NOMO-1 treated with DMSO at 0.1 percent for 48 hours (cell line): ENCODE data around the gene TMEM123.

Experiments used
- DNase-seq: peaks from one replicate; lab custom pipeline; 2025; ENCODE audit not compliant: unreplicated experiment; lab: John Stamatoyannopoulos, UW

TMEM123 gene

DNA sequence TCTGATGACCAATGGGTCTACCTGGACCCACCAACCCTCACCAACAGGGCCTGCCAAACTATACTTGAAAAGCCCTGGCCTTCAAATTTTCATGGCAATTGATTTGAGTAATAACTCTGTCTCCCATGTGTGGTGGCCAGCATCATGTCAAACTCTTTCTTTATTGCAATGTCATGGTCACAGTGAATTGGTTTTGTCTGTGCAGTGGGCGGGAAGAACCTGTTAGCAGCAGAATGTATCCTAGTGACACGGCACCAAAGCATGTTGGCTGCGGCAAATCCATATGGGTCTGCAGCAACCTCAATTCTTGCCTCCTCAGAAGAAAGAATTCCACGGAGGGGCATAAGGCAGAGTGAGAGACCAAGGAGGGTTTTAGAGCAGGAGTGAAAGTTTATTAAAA lies 19.6 kb upstream of the TMEM123 start:
- no peak for DNase-seq

- DNase-seq: no peak
Observed at GRCh38 chr11:102471474-102471873, 18.9 kb upstream of the TMEM123 start.

DNA sequence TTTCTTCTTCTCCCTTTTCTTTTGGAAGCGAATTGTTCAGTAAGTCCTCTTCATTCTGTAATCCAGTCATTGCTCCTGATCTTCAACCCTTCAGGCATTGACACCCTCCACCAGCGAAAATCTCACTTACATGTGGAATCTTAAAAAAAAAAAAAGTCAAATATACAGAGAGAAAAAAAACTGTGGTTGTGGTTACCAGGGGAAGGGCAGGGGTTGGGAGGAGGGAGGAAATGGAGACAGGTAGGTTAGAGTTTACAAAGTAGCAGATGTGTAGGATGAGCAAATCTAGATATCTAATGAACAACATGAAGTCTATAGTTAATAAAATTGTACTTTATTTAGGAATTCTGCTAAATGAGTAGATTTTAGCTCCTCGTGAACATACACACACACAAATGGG lies 17.7 kb upstream of the TMEM123 start:
- DNase-seq: no peak

DNA sequence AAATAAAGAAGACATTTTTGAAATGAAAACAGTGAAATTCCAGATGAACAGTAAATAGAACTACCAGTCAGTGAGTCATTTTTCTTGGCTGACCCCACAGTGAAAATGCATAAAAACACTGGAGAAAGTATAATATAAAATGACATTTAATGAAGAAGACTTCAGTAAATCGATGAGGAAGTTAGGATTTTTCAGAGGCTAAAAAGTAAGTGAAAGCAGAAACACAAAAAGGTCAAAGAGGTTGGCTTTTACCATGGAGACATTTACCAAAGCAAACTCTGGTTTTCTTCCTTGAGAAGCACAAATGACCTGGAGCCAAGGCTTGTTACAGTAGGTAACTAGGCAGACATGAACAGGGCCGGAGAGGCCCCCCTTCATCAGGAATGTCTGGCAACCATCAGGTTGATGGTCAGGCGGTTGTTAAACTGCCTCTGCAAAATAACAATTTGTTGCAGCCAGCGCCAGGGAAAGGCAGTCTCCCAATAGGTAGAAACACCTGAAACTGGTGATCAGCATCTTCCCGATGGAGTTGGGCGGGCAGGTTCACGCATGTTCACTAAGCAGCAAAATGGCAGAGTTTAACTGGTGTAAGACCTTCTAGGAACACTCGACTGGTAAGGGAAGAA lies 16.7 kb upstream of the TMEM123 start:
- peak; percentile 44 for DNase-seq

GRCh38 chr11:102468616-102469195 lies 16.1 kb upstream of the TMEM123 start:
- no peak for DNase-seq

DNA sequence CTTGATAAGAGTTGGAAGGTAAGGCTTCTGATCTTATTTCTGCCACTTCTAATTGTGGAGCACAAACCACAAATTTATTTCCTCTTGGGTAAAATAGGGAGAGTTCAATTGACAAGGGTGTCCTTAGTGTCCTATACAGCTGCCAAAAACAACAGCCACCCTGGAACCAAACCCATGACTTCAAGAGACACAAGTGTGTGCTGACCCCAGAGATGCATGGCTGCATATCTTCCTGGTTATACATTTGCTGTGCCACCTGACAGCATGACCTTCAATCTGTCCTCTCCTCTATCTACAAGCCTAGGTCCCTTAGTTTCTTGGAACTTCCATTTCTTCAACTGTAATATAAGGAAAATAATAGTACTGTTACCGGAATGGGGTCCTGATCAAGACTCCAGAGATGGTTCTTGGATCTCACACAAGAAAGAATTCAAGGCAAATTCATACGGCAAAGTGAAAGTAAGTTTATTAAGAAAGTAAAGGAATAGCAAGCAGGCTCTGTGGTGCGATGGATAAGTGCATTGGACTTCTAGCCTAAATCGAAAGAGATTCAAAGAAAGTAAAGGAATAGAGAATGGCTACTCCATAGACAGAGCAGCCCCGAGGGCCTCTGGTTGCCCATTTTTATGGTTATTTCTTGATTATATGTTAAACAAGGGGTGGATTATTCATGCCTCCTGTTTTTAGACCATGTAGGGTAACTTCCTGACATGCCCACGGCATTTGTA lies 15.5 kb upstream of the TMEM123 start:
- DNase-seq: no peak

DNA sequence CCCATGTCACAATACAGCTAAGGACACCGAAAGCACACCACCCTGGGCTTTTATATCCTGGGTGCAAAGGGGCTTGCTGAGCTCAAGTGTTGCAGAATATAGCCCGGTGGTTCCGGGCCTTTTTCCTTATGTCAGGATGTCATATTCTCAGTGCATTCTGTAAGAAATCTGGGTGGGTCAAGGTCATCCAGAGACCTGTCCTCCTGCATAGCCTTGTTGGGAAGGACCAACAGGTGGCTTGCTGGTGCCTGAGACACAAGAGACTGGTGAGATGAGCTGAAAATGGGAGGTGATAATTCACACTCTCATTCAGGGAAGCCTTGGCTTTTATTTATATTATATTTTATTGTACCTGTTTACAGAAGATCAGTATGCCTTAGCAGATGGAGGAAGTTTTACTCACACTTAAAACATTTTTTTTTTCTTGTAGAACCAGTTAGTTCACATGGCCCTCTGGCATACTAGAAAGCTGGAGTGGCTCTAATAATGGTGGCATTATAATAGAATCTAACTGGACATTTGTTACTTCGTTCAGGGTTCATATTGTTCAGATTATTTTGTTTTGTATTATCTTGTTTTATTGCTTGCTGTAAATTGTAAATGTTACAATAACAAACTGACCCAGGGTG lies 14.6 kb upstream of the TMEM123 start:
- no peak for DNase-seq

DNA sequence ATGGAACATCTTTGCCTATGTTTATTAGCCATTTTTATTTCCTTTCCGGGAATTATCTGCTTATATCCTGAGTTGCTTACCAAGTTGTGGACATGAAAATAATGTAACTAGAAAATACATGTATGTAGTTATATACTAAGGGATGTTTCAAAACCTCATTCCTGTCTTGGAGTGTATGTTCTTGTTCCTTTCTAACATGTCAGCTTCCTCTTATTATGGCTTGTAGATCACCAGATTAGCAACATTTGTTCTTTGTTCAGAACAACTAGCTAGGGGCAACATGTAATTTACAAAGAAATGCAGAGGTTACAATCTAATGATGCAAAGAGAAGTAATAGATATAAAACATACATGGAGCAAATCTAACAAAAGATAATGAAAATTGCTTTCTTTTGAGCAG lies 13.1 kb upstream of the TMEM123 start:
- DNase-seq: peak; percentile 22

- peak; percentile 38 for DNase-seq
Observed at GRCh38 chr11:102464859-102465500, 12.4 kb upstream of the TMEM123 start.

- DNase-seq: no peak
Observed at GRCh38 chr11:102464037-102464436, 11.5 kb upstream of the TMEM123 start.

DNA sequence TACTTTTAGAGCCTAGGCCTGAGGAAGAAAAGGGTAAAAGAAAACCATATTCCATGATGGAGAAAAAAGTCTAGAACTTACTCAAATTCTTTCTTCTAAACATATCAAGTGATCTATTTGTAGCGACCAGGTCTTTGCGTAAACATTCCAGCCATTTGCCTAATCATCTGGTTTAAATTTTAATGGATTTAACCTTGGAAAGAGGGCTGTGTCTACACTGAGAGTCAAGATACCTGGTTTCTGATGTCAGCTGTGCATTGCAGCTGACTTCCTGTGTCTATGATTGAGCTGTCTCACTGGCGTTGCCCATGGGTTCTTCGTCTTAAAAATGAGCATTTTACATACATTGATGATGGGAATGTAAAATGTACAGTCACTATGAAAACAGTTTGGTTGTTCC lies 10.0 kb upstream of the TMEM123 start:
- DNase-seq: no peak

DNA sequence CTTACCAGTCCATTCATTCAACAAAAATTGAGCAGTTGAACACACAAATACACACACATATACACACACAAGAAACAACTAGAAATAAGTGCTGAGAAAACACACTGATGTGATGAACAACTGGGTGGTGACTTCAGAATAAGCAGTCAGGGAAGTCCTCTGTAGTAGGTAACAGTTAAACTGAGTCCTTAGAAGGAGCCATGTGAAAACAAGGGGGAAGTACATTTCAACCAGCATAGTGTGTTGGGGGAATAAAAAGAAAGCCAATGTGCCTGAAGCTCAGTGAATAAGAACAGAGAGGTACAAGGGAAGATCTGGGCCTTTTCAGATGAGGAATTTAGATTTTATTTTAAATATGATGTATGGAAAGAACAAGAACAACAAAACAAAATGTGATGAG lies 6.8 kb upstream of the TMEM123 start:
- DNase-seq: no peak

- no peak for DNase-seq
Observed at GRCh38 chr11:102458548-102458947, 6.0 kb upstream of the TMEM123 start.

DNA sequence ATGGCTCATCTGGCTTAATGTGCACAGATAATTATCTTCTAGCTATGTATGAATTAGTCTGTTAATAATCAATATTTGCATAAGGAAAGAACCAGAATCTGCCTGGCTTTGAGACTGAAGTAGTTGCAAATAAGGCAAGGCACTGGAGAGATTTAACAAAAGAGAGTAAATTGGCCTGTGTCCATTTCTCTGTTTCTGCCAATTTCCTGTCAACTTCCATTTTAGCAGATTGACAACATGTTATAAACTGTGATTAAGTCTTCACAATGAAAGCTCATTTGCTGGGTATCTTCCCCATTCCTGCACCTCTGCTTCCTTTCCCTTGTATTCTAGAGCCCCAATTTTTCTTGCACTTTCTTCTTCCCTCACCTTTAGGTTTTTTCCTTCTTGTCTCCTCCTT lies 5.3 kb upstream of the TMEM123 start:
- DNase-seq: no peak

- no peak for DNase-seq
Observed at GRCh38 chr11:102457056-102457677, 4.6 kb upstream of the TMEM123 start.

DNA sequence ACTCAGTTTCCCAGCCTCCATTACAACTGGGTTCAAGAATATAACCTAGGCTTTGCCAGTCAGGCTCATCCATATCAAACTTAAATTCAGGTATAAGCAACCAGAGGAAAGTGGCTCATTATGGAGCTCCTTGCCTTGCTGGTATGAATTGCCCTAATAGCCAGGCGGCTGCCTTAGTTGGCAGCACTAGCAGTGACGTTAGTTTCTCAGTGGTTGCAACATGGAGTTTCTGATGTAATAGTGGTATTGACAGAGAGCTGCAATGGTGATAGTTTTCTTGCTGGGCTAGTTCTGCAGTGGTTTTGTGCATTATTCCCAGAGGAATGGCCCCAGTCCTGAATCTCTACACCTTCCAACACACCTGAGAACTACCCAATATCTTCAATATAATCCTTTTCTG lies 3.8 kb upstream of the TMEM123 start:
- peak; percentile 77 for DNase-seq

DNA sequence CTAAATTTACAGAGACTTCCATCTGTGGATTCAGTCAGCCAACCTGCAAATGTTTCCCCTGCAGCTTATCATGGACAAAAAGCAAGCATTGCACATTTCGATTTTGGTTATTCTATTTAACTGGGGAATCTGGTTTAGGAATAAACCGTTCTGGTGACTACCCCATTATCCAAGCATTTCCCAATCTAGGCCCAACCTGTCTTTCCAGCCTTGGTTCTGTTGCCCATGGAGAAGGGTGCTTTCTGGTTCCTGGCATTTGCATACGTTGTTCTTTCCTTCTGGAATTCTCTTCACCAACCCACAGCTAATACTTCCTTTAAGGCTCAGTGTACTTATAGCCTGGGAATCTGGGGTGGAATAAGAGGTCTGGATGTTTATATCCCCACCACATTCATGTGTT lies 1.4 kb upstream of the TMEM123 start:
- DNase-seq: no peak

GRCh38 chr11:102453302-102453695 lies 734 bp upstream of the TMEM123 start:
- DNase-seq: no peak

- peak; percentile 63 for DNase-seq
Observed at GRCh38 chr11:102451681-102452460, 694 bp downstream of the TMEM123 start.

GRCh38 chr11:102451041-102451680 lies 1.4 kb downstream of the TMEM123 start:
- no peak for DNase-seq
